Endometrial microvascular endothelial cells (primary cell): ENCODE data around the gene PRRC2A. TPM values are rescaled to one million over a fixed set of nuclear protein-coding genes. Genes with fewer than 3 reads are reported as not detected.

Experiments used
- in situ Hi-C: cut with HindIII; loops from 2 replicates; pipeline ENCODE4 v1.10.0; 2017; ENCODE audit warnings: low sequenced_read_pairs, low pct_unique_long_range_greater_than_20kb; ENCODE audit errors: inconsistent ontology term
- total RNA-seq: library from RNA; depleted of rRNA; stranded (reverse); fragments of >200 nt; gene quantifications from one replicate; pipeline ENCODE4 v1.2.3, GENCODE V29; 2015; ENCODE audit errors: inconsistent ontology term

Gene PRRC2A
- total RNA-seq, 1 donor from 2014 or later: 79.4 TPM

DNA sequence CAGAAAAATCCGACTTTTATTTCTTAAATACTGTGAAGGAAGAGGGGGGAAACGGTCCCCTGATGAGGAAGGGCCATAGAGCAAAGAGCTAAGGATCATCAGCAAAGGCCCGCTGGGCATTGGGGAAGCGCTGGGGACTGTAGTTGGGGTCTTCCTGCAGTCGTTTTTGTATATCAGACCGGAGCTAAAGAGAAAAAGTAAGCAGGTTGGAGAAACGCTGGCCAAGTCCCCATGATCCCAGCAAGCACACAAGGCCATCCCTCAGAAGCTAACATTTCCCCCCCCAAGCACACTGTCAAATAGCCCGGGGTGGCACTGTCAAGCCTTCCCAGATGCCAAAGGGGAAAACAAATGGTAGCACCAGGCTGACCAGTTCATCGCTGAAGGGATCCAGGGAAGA is 18.5 kb downstream of the PRRC2A start:
- in situ Hi-C loops: no loop called here

DNA sequence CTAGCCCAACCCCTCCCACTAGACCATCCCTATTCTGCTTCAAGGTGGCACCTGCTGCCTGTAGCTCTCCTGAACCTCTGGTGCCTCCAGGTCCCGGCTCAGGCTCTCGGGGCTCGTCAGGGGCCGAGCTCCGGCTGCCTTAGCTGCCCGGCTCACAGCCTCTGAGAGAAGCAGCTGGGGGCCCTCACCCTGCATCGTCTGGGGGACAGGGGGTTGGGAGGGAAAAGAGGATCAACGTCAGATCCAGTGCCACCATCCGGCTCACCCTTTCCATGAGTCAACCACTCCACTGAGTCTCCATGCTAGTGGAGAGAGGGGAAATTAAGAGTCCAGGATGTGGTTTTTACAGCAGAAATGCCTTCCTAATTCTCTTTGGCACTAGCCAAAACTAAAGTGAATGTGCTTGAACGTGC is 18.9 kb downstream of the PRRC2A start:
- in situ Hi-C loops: no loop called here

DNA sequence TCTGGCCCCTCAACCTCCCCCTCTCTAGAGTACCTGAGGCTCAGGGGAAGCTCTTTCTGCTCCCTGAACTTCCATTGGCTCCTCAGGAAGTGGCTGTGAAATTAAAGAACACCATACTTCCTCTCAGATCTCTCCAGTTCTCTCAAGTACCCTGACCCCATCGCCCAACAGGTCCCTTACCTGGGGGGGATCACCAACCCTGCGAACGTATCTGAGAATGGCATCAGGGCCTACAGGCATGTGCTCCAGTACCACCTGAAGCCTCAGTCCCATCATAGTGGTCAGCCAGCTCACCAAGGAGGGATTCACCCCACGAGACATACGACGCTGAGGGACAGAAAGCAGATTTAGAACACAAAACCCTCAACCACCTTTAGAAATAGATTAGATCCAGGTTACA is 20.1 kb downstream of the PRRC2A start:
- in situ Hi-C loops: no loop called here

DNA sequence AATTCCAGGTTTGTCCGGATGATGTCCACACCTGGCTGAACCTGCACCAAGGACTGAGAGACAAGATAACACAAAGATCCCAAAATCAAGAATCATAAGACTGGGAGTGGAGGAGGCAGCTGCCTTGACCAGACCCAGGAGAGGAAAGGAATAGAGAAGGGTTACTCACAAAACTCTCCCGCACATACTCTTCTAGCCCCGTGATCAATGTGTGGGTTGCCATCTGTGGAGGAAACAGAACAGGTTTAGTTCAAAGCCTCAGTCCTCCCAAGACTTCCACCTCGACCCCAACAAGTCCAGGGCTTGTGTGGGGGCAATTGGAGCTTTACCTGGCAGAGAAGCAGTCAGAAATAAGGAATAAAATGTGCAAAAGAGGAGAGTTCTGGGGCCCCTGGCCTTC is 20.9 kb downstream of the PRRC2A start:
- in situ Hi-C loops: no loop called here

DNA sequence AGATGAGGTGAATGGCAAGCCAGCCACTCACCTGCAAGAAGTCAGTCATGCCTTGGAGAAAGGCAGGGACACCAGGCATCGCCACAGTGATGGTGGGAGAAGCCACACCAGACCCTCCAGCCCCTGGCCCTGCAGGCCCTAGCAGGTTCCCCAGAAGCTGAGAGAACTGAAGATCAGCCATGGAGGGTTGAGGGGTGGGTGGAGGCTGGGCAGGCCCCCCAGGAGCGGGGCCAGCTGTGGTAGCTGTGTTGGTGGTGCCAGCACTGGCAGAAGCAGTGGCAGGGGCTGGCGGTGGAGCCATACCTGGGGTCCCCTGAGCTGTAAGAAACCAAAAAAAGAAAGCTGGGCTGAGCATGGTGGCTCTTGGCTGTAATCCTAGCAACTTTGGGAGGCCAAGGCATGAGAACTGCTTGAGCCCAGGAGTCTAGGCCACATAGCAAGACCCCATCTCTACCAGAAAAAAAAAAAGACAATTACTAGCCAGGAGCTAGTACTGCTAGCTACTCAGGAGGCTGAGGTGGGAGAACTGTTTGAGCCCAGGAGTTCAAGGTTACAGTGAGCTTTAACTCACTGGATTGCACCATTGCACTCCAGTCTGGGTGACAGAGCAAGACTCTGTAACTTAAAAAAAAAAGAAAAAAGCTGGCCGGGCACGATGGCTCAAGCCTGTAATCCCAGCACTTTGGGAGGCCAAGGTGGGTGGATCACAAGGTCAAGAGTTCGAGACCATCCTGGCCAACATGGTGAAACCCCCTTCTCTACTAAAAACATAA is 22.5 kb downstream of the PRRC2A start:
- in situ Hi-C loops: no loop called here

DNA sequence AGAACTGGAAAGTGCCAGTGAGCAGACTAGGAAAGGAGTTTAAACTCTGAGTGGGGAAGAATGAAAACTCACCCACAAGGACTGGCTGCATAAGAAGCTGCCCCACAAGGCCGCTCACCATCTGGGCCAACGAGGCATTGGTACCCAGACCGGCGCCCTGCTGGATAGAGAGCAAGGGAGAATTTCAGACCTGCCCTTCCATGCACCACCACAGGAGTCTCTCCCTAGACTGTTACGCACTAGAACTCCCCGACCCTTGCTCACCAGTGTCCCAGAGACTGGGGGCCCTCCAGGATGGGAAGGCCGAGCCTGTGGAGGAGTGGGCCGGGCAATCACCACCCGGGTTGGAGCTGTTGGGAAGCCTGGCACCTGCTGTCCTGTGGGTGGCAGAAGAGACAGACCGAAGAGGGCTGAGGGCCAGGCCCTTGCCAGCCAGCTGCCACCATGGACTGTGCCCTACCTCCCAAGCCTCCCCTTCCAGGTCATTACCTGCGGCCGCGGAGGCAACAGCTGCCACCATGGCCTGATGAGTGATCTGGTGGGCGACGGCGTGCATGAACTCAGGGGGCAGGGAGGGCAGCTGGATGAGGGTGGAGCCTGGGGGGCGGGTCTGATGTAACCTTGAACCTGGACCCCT is 23.4 kb downstream of the PRRC2A start:
- in situ Hi-C loops: no loop called here

DNA sequence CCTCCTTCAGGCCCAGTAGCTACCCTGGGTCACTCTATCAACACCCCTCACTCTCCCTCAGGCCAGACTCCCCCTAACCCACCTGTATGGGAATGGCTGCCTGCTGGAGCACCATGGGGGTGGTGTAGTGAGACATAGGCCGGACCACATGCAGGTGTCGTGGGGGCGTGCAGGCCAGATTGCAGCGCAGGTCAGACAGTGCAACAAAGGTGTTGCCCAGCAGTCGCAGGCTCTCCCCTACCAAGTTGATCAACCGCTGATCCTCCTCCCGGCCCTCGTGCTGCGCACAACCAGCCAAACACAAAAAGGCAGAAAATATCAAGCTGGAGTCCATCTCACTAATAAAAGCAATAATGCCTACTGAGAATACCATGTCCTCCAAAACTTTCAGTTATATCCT is 24.8 kb downstream of the PRRC2A start:
- in situ Hi-C loops: no loop called here

DNA sequence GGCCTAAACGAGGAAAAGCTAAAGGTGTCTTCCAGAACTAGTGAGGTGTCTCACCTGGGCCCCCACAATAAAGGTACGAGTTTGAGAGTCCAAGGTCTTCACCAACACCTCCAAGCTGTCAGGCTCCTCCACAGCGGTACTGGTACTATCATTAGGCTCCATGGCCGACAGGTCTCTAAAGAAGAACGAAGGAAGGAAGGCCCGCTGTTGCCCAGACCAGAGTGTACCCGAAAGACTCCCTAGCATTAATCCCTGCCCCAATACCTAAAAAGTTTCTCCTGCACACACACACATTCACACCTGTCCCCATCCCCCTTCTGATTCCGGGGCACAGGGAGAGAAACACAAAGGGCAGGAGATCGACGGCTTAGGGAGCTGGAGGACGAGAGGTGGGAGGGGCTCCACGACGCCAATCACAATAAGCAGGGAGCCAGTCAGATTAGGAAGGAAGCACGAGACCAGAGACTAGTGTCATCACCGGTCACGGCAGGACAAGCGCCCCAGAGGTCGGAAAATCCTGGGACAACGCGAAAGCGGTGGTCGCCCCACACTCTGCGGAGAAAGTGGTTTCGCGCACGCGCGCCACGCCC is 31.2 kb downstream of the PRRC2A start:
- in situ Hi-C loops: no loop called here

DNA sequence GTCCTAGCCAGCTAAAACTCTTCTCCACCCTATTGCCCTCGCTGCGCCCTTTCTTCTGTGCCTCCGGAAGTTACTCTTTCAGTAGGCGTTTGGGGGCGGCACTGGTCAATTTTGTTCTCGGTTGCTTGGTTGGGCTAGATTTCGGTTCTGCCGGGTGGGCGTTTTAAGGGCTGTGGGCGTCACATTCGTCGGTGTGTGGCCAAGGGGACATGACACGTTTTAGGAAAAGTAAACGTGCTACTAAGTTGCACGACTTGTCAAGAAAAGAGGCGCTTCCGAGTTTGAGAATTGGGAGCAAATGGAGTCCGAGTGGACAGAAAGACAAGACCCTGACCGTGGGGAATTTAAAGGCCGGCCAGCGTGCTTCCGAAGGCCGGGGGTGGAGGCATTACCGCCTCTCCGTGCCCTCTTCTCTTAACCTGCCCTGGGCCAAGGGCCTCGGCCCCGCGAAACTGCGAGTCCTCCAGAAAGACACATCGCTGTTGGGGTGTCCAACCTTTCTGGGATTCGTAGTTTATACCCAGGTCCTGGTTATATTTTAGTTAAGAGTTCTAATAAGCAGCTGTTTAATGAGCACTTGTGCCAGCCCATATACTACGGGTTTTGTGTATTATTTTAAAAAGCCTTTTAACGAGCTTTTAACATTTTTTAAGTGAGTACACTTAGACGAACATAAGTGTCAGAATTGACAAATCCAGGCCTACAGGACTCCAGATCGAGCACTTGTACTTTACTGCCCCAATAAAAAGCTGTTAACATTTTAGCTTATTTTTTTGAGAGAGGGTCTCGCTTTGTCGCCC is 32.6 kb downstream of the PRRC2A start:
- in situ Hi-C loops: no loop called here

DNA sequence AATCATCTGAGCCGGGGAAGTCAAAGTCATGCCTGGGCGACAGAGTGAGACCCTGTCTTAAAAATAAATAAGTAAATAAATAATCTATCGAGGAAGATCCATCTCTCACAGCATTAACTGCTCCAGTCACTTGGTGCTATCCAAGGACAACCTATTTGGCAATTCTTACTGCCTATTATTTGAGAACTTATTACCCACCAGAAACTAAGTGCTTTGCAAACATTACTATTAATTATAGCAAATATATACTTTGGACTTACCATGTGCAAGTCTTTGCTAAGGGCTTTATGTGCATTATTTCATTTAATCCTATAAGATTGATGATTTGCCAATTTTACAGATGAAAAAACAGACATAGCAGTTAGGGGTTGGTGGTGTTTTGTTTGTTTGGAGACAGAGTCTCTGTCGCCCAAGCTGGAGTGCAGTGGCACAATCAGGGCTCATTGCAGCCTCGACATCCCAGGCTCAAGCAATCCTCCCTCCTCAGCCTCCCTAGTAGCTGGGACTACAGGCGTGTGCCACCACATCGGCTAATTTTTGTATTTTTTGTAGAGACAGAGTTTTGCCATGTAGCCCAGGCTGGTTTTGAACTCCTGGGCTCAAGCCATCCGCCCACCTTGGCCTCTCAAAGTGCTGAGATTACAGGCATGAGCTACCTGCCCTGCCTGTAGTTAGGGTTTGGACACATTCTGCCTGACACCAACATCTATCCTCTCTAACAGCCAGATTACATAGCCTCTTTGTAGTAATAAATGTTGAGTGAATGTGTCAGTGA is 34.2 kb downstream of the PRRC2A start:
- in situ Hi-C loops: no loop called here

DNA sequence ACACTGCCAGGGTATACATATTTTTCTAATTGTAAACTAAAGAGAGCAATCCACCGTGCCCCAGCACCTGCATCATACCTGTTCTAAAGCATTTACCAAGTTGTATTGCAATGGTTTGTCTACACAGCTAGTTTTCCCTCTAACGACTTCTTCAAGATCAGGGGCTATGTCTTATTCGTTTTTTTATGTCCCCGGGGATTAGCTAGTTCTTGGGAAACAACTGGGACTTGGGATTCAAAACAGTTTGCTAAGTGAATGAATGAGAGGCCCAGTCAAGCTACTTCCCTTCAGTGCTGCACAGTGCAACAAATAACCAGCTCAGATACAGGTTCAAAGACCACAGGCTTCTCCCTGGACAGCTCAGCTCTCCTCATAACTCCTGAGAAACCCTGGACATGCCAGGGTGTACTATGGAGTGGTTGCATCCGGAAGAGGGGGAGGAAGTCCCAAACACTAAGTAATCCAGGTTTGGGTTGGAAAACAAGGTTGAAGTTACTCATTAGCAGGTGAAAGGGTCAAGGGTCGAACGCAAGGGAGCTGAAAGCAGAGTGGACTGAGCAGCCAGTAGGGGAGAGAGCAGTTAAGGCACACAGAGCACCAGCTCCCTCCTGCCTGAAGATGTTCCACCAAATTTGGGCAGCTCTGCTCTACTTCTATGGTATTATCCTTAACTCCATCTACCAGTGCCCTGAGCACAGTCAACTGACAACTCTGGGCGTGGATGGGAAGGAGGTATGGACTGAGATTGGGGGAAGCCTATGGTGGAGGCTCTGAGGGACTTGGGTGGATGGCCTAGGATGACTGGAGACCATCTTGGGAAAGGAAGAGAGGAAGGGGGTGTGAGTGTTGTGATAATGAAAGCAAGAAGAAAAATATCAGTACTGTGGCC is 35.1 kb downstream of the PRRC2A start, which contains the start of gene APOM:
APOM (plus strand) TSS at position 546 of the 889 bp plus-strand sequence; CDS start at position 619, 73 bp downstream.
- in situ Hi-C loops: no loop called here

DNA sequence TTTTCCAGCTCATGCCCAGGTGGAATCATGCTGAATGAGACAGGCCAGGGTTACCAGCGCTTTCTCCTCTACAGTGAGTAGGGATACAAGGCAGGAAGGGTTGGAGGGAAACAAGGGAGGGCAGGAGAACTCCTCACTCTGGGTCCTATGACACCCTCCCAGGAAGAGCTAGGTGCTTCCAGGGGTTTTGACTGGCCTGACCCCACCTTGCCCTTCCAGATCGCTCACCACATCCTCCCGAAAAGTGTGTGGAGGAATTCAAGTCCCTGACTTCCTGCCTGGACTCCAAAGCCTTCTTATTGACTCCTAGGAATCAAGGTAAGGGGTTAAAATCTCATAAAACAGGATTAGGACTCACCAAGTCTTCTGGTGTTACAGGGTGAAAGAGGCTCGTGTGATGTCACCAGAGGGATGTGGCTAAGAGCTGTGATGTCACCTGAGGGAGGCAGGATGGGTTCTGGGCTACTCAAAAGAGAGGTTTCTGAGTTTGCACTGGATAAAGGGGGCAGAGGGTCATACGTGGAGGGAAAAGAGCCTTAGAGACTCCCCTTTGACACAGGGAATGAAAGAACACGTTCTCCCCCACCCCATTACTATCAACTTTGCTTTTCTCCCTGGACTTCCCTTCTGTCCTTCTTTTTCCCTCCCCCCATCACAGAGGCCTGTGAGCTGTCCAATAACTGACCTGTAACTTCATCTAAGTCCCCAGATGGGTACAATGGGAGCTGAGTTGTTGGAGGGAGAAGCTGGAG is 37.1 kb downstream of the PRRC2A start:
- in situ Hi-C loops: no loop called here

DNA sequence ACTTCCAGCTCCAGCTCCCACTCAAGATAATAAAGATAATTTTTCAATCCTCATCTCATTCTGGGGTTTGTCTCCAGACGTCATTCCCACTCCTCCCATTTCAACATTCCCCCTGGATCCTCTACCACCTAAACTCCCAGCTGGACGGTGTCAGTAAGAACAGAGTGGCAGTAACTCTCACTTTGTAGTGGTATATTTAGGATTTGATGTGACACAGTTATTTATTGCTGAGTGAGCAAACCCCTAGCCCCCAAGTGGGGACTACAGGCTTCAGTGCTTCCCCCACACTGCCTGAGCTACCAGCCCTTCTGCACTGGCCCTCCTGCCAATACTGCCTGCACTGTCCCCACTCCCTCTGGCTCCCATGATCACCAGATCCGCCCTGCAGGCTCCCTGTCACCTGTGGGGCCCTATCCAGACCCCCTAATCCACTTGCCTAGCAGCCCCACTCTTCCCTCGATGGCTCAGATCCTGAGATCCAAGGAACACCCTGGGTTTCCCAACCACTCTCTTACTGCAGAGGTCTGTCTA is 37.7 kb downstream of the PRRC2A start:
- in situ Hi-C loops: no loop called here

DNA sequence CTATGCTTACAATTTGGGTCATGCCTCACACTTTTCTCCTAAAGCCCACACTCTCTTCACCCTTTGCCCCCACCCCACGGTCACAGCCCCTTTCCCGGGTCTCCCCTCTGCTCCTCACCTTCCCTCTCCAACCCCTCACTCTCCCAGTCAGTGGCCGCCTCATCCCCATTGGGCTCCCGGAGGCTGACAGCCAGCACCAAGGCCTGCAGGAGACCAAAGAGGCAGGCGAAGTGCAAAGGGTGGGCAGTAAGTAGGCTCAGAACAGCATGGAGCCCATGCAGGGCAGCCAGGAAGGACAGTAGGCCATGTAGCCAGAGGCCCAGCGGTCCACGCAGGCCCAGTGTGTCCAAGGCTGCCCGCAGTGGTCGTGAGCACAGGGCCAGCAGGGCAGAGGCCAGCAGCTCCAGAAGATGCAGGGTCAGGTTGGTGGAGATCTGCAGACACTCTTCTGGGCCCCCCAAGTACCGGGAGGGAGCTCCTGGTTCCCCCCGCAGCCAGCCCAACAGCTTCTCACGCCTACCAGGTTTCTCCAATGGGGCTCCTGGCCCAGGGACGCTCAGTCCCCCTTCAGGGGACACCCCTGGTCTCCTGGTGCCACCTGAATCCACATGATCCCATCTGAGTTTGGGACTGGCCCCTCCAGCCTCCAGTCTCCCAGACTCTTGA is 38.6 kb downstream of the PRRC2A start:
- in situ Hi-C loops: no loop called here

DNA sequence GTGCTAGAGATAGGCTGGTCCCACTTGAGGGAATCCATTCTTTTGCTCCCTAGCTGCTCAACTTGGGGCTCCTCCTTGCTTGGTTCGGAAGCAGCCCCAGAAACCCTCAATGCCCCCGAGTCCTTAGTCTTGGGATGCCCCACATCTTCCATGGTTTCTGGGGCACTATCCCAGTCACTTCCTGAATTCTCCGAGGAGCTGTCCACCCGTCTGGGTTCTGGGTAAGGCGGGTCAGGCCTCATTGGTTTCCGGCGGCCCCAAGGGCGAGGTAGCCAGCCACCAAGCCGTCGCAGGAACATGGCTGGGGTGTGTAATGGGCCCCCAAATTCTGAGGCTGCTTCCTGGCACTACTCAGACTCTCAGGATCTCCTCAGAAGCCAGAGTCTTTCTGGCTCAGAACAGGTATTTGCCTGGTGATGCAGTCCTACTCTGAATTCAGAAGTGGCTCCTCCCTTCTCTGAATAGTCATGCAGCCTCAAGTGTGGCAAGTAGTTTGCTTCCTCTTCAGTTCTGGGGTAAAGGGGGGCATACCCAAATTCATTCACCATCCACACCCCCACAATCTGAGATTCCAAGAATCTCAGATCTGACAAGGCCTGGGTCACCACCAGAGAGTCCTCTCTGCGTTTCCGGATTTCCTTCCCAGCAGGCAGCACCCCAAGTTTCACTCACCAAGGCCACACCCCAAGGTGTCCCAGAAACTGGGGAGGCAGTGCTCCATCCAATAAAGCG is 39.3 kb downstream of the PRRC2A start:
- in situ Hi-C loops: no loop called here
